HEK293 (cell line): ENCODE results near the gene MYO7A.

ENCODE experiments used
- KLF17 ChIP-seq: fragments of 450-650 bp; formaldehyde crosslinking; IDR thresholded peaks from 2 replicates; pipeline ENCODE4 v1.5.1; 2016; ENCODE audit warnings: missing biosample characterization, missing genetic modification characterization
- REST ChIP-seq: fragments of 450-650 bp; formaldehyde crosslinking; IDR thresholded peaks from 2 replicates; pipeline ENCODE4 v1.5.1; 2016; ENCODE audit warnings: missing biosample characterization, missing genetic modification characterization
- ZNF155 ChIP-seq: fragments of 450-650 bp; formaldehyde crosslinking; IDR thresholded peaks from 2 replicates; pipeline ENCODE4 v1.5.1; 2016; ENCODE audit warnings: missing biosample characterization, missing genetic modification characterization
- ZNF510 ChIP-seq: fragments of 450-650 bp; formaldehyde crosslinking; IDR thresholded peaks from 2 replicates; pipeline ENCODE4 v1.5.1; 2018; ENCODE audit warnings: mild to moderate bottlenecking, missing genetic modification characterization, missing biosample characterization; ENCODE audit not compliant: insufficient replicate concordance
- ZNF529 ChIP-seq: fragments of 450-650 bp; formaldehyde crosslinking; IDR thresholded peaks from 2 replicates; pipeline ENCODE4 v1.5.1; 2017; ENCODE audit warnings: missing genetic modification characterization, missing biosample characterization; ENCODE audit not compliant: insufficient replicate concordance
- ZNF785 ChIP-seq: fragments of 450-650 bp; formaldehyde crosslinking; IDR thresholded peaks from 2 replicates; pipeline ENCODE4 v1.5.1; 2016; ENCODE audit warnings: missing biosample characterization, missing genetic modification characterization
- ZSCAN30 ChIP-seq: fragments of 450-650 bp; IDR thresholded peaks from 2 replicates; pipeline ENCODE4 v1.5.1; 2018; ENCODE audit warnings: missing biosample characterization, mild to moderate bottlenecking, missing genetic modification characterization, moderate library complexity
- TF ChIP-seq, protein P1 (sequence below): fragments of 450-650 bp; formaldehyde crosslinking; IDR thresholded peaks from 2 replicates; pipeline ENCODE4 v1.5.1; 2016; ENCODE audit warnings: missing biosample characterization, missing genetic modification characterization

DNA sequence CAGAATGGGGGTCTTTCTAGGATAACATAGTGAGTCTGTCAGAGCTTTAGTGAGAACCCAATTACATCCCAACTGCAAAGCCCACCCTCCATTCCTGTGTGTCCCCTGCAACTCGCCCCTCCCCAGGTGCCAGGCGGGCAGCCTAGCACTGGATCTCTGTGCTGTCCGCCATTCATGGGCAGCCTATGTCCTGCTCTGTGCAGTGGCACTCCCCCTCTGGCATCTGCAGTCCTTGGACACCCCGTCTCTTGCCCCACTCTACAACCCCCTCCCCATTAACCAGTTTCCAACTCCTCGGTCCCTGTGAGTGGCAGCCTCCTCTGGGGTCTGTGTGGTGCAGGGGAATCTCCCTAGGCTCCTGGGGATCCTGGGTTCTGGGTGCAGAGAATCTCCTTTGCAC lies 37.0 kb downstream of the MYO7A start:
- TF ChIP-seq, protein P1, sequence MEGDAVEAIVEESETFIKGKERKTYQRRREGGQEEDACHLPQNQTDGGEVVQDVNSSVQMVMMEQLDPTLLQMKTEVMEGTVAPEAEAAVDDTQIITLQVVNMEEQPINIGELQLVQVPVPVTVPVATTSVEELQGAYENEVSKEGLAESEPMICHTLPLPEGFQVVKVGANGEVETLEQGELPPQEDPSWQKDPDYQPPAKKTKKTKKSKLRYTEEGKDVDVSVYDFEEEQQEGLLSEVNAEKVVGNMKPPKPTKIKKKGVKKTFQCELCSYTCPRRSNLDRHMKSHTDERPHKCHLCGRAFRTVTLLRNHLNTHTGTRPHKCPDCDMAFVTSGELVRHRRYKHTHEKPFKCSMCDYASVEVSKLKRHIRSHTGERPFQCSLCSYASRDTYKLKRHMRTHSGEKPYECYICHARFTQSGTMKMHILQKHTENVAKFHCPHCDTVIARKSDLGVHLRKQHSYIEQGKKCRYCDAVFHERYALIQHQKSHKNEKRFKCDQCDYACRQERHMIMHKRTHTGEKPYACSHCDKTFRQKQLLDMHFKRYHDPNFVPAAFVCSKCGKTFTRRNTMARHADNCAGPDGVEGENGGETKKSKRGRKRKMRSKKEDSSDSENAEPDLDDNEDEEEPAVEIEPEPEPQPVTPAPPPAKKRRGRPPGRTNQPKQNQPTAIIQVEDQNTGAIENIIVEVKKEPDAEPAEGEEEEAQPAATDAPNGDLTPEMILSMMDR (tag by site-specific recombination) = no peak
- TF ChIP-seq ZNF529 (tag by site-specific recombination) (no peak), ZSCAN30 (no peak), KLF17 (tag by site-specific recombination) (no peak), ZNF155 (tag by site-specific recombination) (no peak), REST (tag by site-specific recombination) (no peak), ZNF785 (tag by site-specific recombination) (no peak), ZNF510 (tag by site-specific recombination) (no peak)
